Thoracic aorta endothelial cell (primary cell): ENCODE measurements around the gene PRR22. TPM values are rescaled to one million over a fixed set of nuclear protein-coding genes. Genes with fewer than 3 reads are reported as not detected.

Experiments
- total RNA-seq: library from RNA; depleted of rRNA; stranded (reverse); fragments of >200 nt; gene quantifications from 2 replicates; pipeline ENCODE4 v1.2.3, GENCODE V29; 2012

The PRR22 gene
- 0.40 and 0.65 TPM in 2 replicates for total RNA-seq

DNA sequence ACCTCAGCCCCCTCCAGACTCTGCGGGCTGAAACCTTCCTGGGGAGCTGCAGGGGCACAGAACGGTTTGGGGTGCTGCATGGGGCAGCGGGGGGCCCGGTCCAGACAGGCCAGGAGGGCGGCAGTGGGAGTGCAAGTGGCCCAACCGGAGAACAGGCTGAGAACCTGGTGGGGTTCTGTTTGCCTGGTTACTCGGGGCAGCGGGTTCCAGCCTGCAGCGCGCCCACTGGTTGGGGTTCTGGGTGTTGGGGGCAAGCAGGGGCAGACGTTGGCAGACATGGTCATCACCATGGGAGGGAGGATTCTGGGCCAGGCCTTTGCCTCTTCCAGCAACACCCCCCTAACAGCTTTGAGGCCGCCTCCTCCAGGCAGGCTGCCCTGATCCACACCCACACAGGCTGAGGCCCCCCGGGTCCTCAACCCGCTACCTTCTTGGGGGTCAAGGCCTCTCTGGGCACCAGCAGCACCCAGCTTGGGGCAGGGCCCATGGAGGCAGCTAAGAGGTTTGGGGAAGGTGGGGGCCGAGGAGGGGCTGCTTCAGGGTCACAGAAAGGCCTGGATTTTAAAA lies at the start of gene PRR22:
Gene PRR22, minus strand, starts transcription at position 166 of the 567 bp plus-strand sequence. Its CDS starts 86 bp downstream, at position 80.

DNA sequence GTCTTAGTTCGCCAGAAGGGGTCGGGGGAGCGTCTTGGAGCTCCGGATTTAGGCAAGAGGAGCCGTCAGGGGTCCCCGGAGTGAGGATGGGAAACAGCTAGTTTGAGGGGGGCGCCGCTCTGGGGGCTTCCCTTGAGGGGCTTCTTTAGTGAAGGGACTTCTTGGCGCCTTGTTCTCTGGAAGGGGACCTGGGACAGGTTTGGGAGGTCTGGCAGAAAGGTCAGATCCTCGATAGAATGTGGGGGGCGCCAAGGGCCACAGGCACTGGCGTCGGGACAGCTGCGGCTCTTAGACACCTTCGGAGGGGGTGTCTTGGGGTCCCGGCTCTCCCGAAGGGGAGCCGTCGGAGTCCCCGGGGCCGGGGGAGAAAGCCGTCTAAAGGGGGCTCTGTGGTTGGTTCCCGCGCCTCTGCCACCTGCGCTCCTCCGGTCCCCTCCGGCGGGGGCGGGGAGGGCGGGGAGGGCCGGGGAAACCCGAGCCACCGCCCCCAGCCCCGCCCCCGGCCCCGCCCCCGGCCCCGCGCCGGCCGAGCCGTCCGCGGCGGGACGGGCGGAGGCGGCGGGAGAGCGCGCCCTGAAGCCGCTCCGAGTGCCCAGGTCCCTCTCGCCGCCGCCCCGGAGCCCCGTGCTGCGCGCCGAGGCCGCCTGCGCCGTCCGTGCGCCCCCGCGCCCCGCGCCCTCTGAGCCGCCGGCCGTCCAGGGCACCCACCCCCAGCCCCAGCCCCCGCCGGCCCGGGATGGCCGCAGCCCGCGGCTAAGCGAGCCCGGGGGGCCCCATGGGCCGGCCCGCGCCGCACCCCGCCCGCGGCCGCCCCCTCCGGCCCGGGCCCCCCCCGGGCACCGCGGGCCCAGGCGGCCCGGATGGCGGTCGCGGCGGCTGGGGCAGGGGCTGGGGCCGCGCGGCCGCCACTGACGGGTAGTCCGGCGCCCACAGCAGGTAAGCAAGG lies 20.2 kb upstream of the PRR22 start, which contains the start of gene NRTN:
Gene NRTN, plus strand, starts transcription at position 552 of the 946 bp plus-strand sequence. CDS start 19,099 bp downstream, outside the sequence.

GRCh38 chr19:5790559-5791520 lies 6.3 kb upstream of the PRR22 start, which contains the start of gene DUS3L:
Gene DUS3L, minus strand, starts transcription at chr19:5791163. Its CDS starts 22 bp downstream, at chr19:5791141.

Other genes with a start within 250 kb of the PRR22 start
- gene TINCR, start 216.8 kb downstream of the PRR22 start, total RNA-seq = not detected in 2 replicates
- 46.7 and 58.9 TPM in 2 replicates for gene SAFB2, start 162.0 kb downstream of the PRR22 start, total RNA-seq
- 71.7 and 82.0 TPM in 2 replicates for gene SAFB, start 161.7 kb downstream of the PRR22 start, total RNA-seq
- gene MICOS13, start 104.2 kb downstream of the PRR22 start, total RNA-seq = 18.9 and 19.5 TPM in 2 replicates
- gene HSD11B1L, start 103.7 kb downstream of the PRR22 start, total RNA-seq = 3.2 and 3.5 TPM in 2 replicates
- gene RPL36, start 94.5 kb downstream of the PRR22 start, total RNA-seq = 229 and 241 TPM in 2 replicates
- gene LONP1, start 64.6 kb downstream of the PRR22 start, total RNA-seq = 91.6 and 92.0 TPM in 2 replicates
- not detected in 2 replicates for gene CATSPERD, start 64.1 kb downstream of the PRR22 start, total RNA-seq
- gene DUS3L, start 6.4 kb upstream of the PRR22 start, total RNA-seq = 20.0 and 28.7 TPM in 2 replicates
- not detected in 2 replicates for gene NRTN, start 20.3 kb upstream of the PRR22 start, total RNA-seq
- not detected in 2 replicates for gene FUT6, start 55.0 kb upstream of the PRR22 start, total RNA-seq
- not detected in 2 replicates for gene FUT3, start 66.7 kb upstream of the PRR22 start, total RNA-seq
- gene FUT5, start 85.8 kb upstream of the PRR22 start, total RNA-seq = not detected in 2 replicates
- 187 and 188 TPM in 2 replicates for gene NDUFA11, start 119.0 kb upstream of the PRR22 start, total RNA-seq
- 3.5 and 3.7 TPM in 2 replicates for gene VMAC, start 120.1 kb upstream of the PRR22 start, total RNA-seq
- gene CAPS, start 129.5 kb upstream of the PRR22 start, total RNA-seq = 1.4 and 1.6 TPM in 2 replicates
- gene RANBP3, start 193.4 kb upstream of the PRR22 start, total RNA-seq = 57.6 and 70.7 TPM in 2 replicates